Fibroblast of mammary gland (primary cell): ENCODE measurements around the gene CACNA1H.

Experiments used
- DNase-seq: peaks from one replicate; pipeline ENCODE4 v3.0.0-alpha.2; 2010; ENCODE audit warnings: low read depth
- H3K4me3 ChIP-seq: 2 replicates; pipeline ENCODE4 v1.5.1; 2011; ENCODE audit warnings: low read depth, mild to moderate bottlenecking, low read length, moderate library complexity; ENCODE audit not compliant: control insufficient read depth
- TF ChIP-seq, protein P1 (sequence below): conservative IDR thresholded peaks from 2 replicates; pipeline ENCODE4 v1.5.1; 2011; ENCODE audit warnings: low read depth, low read length, inconsistent platforms; ENCODE audit not compliant: control insufficient read depth, insufficient read depth

The CACNA1H gene

DNA sequence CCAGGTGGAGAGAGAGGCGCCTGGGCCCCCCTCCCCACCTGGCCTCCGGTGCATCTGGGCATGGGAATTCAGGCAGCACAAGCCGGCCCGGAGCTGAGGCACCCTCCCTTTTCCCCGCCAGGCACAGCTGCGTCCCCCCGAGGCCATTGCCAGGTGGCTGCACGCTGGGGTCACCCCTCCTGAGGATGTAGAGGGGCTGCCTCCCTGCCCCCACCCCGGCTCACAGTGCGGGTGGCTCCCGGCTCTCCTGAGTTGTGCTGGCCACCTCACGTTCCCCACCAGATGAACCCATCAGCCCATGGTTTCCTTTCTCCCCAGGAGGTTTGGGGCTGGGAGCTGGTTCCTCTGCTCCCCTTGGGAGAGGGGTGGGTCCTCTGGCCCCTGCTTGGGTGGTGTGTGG, 12.6 kb downstream of the CACNA1H start:
- TF ChIP-seq, protein P1, sequence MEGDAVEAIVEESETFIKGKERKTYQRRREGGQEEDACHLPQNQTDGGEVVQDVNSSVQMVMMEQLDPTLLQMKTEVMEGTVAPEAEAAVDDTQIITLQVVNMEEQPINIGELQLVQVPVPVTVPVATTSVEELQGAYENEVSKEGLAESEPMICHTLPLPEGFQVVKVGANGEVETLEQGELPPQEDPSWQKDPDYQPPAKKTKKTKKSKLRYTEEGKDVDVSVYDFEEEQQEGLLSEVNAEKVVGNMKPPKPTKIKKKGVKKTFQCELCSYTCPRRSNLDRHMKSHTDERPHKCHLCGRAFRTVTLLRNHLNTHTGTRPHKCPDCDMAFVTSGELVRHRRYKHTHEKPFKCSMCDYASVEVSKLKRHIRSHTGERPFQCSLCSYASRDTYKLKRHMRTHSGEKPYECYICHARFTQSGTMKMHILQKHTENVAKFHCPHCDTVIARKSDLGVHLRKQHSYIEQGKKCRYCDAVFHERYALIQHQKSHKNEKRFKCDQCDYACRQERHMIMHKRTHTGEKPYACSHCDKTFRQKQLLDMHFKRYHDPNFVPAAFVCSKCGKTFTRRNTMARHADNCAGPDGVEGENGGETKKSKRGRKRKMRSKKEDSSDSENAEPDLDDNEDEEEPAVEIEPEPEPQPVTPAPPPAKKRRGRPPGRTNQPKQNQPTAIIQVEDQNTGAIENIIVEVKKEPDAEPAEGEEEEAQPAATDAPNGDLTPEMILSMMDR, result no peak
- H3K4me3 ChIP-seq, result no peak overlapping the region
- DNase-seq, result no peak

DNA sequence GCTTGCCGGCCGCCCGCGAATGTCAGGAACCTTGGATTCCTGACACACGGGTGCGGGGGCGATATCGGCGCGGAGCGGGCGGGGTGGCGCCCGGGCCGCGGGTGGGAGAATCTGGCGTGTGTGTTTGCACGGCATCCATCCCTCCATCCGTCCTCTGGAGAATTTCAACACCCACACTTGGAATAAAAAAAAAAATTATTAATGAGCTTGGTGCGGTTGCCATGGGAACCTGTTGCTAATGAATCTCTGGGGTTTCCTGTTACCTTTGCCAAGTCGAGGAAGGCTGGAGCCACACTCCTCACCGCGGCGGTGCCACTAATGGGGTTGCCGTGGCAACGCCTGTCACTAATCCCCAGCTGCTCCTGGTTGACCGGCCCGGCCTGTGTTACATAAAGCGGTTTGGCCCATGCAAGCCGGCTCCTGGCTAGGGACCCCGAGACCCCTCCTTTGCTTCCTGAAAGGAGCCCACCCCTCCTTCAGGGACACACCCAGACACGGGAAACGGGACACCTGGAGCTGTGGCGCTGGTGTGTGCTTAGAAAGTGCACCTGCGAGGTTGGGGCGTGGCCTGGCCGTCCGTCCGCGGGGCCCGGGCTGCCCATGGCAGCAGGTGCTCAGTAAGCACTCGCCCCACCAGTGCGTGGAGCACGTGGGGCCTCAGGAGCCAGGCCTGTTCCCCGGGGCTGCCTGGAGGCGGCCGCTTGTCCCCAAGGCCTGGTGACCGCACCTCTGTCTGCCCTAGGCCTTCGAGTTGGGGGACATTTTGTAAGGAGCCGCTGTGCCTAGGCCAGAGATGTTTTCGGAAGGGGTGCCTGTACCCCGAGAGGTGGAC, 14.6 kb downstream of the CACNA1H start:
- no peak for DNase-seq
- TF ChIP-seq, protein P1, result no peak
- H3K4me3 ChIP-seq, result no peak overlapping the region

DNA sequence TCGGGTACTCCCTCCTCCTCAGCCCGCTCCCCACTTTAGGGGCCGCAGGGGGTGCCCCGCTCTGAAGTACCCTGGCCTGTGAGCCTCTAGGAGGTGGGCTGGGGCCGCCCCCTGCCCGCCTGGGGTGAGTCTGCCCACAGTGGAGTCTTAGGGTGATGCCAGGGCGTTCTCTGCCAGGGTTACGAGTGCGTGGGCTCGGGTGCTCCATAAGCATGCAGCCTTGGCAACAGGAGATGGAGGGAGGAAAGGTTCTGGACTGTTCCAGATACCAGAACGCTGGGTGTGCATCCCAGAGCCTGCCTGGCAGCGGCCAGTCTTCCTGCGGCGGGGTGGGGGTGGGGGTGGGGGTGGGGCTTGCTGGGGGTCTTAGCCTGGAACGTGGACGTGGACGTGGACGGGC, 15.9 kb downstream of the CACNA1H start:
- no peak for DNase-seq
- H3K4me3 ChIP-seq, result no peak overlapping the region
- TF ChIP-seq, protein P1, result no peak

DNA sequence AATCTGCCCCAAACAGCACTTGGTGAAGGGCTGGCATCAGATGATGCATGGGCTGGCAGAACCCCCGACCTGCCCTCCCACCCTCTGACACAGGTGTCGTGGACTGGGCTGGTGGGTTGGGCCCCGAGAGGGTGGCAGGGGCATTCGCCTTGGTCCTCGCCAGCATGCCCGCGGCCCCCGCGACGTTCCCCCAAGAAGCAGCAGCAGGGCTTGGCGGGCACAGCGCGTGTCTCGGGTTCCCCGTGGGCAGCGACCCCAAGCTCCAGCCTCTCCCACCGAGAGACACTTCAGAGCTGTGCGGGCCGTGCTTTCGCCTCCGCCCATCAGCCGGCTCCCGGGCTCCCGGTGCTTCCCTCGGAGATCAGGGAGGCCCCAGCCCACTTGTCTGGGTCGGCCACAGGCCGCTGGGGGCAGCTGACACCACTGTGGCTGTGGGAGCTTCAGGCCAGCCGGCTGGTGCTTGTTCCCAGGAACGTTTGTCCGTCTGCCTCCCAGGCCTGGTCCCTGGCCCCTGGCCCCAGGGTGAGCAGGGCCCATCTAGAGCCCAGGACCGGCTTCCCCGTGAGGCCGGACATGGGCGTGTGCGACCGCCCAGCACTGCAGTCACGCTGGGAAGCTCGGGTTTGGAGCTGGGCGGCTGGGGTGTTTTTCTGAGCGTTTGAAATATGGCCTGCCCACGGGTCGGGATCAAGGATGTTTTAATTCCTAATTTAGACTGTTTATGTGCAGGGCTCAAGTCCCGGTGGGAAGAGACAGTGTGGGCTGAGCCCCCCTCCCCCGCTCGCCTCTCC, 16.6 kb downstream of the CACNA1H start:
- TF ChIP-seq, protein P1, result no peak
- H3K4me3 ChIP-seq, result no peak overlapping the region

DNA sequence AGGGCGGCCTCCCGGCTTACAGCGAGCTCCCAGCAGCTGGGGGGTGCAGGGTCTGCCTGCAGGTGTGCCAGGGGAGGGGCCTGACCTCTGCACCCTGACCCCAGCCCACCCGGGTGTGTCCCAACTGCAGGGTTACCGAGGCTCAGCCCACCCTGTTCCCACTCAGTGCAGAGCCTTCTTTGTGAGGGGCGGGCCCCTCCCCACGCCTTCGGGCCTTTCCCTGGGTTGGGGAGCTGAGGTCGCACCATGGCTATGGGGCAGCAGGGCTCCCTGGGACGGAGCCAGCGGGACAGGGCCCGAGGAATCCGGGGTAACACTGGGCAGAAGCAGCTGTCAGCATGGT, 17.1 kb downstream of the CACNA1H start:
- DNase-seq, result no peak
- H3K4me3 ChIP-seq, result no peak overlapping the region
- TF ChIP-seq, protein P1, result no peak

More for the DNA sequence above, 16.6 kb downstream of the CACNA1H start:
- no peak for DNase-seq

DNA sequence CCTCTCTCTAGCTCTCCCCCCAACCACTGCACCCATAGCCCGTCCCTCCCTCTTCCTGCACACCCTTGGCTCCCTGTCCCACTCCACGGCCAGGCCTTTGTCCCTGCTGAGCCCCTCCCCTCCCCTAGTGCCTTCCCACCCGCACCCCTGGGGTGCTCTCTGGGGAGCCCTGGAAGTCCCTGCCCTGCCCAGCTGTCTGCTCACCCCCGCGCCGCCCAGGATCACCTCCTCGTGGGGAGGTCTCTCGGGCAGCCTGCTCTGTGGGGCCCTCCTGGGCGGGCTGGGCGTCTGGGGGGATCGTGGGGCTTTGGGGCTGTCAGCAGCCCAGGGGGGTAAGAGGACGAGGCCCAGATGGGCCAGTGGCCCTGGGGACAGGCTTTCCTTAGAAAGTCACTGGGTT, 18.1 kb downstream of the CACNA1H start:
- TF ChIP-seq, protein P1, result no peak
- H3K4me3 ChIP-seq, result no peak overlapping the region
- no peak for DNase-seq
